Endothelial cell of umbilical vein (primary cell): ENCODE data around the gene TUT1.

Experiments used
- EZH2 ChIP-seq: IDR thresholded peaks from 2 replicates; pipeline ENCODE4 v1.6.1; 2012; ENCODE audit warnings: borderline replicate concordance, low read depth, mild to moderate bottlenecking, moderate library complexity, low read length, inconsistent platforms; ENCODE audit not compliant: severe bottlenecking
- GATA2 ChIP-seq: IDR thresholded peaks from 2 replicates; pipeline ENCODE4 v1.7.0; 2011; ENCODE audit warnings: low read depth, mild to moderate bottlenecking, moderate library complexity, mixed read lengths, low read length; ENCODE audit not compliant: insufficient read length, insufficient read depth
- JUN ChIP-seq: IDR thresholded peaks from 2 replicates; pipeline ENCODE4 v1.6.1; 2011; ENCODE audit warnings: borderline replicate concordance, low read depth; ENCODE audit not compliant: insufficient read length, insufficient read depth
- MAX ChIP-seq: IDR thresholded peaks from 2 replicates; pipeline ENCODE4 v1.6.1; 2011; ENCODE audit not compliant: insufficient read depth, insufficient read length
- MYC ChIP-seq: IDR thresholded peaks from one replicate; pipeline ENCODE4 v1.6.1; 2011; ENCODE audit warnings: mild to moderate bottlenecking, low read depth, low read length
- POLR2A ChIP-seq: IDR thresholded peaks from 2 replicates; pipeline ENCODE4 v1.6.1; 2012; ENCODE audit warnings: low read depth, mild to moderate bottlenecking, control low read depth, low read length
- POLR2AphosphoS5 ChIP-seq: IDR thresholded peaks from 2 replicates; pipeline ENCODE4 v1.6.1; 2012; ENCODE audit warnings: low read depth, mild to moderate bottlenecking, control low read depth, low read length, moderate library complexity; ENCODE audit not compliant: insufficient read depth
- TF ChIP-seq, protein P1 (sequence below), 2 donors: IDR thresholded peaks; 1 replicate in 1 of 2; 2 replicates in 1 of 2; pipeline ENCODE4 v1.5.1; 2011; ENCODE audit warnings: low read length in 2 of 2, mild to moderate bottlenecking in 2 of 2, moderate library complexity in 2 of 2, control low read depth in 1 of 2, inconsistent platforms in 1 of 2, low read depth in 1 of 2; ENCODE audit not compliant: insufficient read depth in 1 of 2; ENCODE audit errors: extremely low read depth in 1 of 2

DNA sequence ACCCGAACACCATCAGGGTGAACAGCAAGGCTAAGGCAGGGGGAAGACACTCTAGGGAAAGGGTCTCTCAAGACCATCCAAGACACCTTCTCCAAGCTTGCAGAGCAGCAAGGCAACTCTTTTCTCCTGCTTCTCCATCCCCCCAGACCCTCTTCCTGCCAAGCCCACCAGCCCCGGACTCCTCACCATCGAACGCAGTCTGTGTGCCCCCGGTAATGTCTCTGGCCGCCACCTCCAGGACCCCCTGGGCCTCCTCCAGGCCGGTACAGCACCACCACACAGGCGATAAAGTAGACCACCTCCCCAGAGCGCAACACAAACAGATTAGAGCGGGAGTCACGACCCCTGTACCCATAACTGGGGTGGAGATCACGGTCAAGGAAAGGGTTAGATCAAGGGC is 17.5 kb upstream of the TUT1 start:
- no peak for TF ChIP-seq POLR2A
- TF ChIP-seq, protein P1, sequence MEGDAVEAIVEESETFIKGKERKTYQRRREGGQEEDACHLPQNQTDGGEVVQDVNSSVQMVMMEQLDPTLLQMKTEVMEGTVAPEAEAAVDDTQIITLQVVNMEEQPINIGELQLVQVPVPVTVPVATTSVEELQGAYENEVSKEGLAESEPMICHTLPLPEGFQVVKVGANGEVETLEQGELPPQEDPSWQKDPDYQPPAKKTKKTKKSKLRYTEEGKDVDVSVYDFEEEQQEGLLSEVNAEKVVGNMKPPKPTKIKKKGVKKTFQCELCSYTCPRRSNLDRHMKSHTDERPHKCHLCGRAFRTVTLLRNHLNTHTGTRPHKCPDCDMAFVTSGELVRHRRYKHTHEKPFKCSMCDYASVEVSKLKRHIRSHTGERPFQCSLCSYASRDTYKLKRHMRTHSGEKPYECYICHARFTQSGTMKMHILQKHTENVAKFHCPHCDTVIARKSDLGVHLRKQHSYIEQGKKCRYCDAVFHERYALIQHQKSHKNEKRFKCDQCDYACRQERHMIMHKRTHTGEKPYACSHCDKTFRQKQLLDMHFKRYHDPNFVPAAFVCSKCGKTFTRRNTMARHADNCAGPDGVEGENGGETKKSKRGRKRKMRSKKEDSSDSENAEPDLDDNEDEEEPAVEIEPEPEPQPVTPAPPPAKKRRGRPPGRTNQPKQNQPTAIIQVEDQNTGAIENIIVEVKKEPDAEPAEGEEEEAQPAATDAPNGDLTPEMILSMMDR (IDR thresholded peaks at IDR 0.05; ENCODE audit: extremely low read depth in 1 of 2, insufficient read depth in 1 of 2, low read depth in 1 of 2, low read length in 2 of 2) = no peak
- no peak for TF ChIP-seq POLR2AphosphoS5
- TF ChIP-seq MAX = no peak
- TF ChIP-seq EZH2 = no peak
- no peak for TF ChIP-seq JUN
- TF ChIP-seq GATA2 = no peak
- TF ChIP-seq MYC = no peak
